Left kidney (tissue), 2 donors: Measurements from ENCODE around the gene RSPH9. TPM values are rescaled to one million over a fixed set of nuclear protein-coding genes. Genes with fewer than 3 reads are reported as not detected.
A peak's percentile ranks its signal among the peaks of the same experiment; 100 is the strongest.
"Not testable (repeated sequence)": the region's sequence is repeated elsewhere in the genome, so short reads cannot be mapped to it uniquely, and the experiment has no call there.

ENCODE experiments used
- DNase-seq: peaks from one replicate; pipeline ENCODE4 v3.0.0-alpha.2; 2013
- polyA plus RNA-seq: library from polyadenylated mRNA; unstranded; fragments of 120-200 nt; gene quantifications from one replicate; pipeline ENCODE4 v1.2.1, GENCODE V29; 2013; ENCODE audit not compliant: insufficient read length

Gene RSPH9
- polyA plus RNA-seq, 1 donor, result 1.4 TPM

DNA sequence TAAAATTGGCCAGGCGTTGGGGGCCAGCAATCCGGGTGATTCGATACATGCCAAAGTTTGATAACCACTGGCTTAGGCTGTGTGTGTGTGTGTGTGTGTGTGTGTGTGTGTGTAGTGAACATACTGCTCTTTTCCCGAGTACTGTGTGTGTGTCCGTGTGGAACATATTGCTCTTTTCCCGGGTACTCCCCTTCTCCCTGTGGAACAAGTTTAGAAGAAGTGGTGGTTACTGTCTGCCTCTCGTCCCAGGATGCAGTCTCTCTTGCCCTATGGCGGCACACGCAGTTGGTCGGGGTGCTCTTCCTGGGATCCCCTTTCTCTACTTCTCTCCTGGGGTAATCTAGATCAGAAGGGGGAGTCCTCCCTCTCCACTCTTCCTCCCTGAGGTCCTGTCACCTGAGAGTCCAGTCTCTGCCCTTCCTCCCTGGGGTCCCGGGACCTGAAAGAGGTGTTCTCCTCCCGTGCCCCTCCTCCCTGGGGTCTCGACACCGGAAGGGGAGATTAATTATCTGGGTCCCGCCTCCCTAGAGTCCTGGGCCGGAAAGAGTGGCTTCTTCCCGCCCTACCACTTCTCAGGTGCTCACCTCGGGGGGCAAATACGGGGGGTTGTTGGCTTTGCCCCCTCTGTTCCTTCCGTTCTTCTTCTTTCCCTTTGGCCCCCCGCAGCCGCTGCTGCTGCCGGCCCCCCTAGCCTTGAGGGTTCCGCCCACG lies 16.3 kb upstream of the RSPH9 start:
- peak; percentile 67 for DNase-seq

DNA sequence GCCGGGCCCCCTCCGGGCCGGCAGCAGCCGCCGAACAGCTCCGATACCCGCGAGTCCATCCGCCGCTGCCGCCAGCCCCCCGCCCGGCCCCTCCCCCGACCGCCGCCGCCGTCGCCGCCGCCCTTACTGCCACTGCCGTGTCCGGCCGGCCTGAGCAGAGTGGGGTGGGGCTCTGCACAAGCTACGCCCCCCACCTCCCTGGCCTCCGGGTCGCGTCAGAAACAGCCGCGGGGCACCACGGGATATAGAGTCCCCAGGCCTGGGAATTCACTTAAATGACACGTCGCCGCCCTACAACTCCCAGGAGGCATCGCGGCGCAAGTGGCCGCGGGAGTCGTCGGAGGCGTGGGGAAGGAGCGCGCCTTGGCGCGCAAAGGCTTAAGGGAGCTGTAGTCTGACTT lies 15.7 kb upstream of the RSPH9 start, which contains the start of gene GTPBP2:
TSS of gene GTPBP2 (minus strand) at position 161 of the 401 bp plus-strand sequence. CDS start at position 59, 102 bp downstream.
- DNase-seq, result peak; percentile 98

DNA sequence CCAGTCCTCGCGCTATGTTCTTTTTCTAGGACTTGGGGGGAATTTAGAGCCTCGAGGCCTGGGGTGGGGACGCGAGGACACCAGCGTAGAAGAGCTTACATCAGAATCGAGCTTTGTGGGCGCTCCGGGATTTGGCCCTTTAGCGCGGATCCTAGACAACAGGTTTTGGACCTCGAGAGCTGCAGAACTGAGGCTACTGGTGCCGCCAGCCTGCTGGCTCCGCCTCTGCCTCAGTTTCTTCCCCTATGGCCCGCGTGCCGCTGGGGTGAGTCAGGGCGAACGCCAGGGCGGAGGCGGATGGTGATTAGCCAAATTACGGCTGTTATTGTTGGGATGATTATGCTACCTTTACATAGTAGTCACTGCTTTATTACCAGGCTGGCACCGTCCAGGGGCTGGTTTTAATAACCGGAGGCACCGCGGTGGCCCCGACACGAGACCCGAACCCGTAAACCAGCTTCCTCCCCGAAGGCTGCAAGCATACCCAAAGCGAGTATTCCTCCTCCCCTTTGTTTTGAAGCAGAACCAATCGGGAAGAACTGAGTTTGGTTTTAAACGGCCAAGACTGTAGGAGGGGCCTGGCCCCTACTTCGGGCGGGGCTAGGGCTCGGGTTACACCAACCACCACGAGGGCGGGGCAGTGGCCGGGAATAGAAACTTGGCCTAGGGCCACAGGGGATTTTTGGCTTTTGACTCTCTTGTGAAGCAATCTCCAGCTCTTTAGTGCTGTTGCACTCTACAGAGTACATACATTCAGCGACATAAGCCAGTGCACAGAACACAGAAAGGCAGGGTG lies 15.1 kb upstream of the RSPH9 start:
- peak; percentile 97 for DNase-seq

DNA sequence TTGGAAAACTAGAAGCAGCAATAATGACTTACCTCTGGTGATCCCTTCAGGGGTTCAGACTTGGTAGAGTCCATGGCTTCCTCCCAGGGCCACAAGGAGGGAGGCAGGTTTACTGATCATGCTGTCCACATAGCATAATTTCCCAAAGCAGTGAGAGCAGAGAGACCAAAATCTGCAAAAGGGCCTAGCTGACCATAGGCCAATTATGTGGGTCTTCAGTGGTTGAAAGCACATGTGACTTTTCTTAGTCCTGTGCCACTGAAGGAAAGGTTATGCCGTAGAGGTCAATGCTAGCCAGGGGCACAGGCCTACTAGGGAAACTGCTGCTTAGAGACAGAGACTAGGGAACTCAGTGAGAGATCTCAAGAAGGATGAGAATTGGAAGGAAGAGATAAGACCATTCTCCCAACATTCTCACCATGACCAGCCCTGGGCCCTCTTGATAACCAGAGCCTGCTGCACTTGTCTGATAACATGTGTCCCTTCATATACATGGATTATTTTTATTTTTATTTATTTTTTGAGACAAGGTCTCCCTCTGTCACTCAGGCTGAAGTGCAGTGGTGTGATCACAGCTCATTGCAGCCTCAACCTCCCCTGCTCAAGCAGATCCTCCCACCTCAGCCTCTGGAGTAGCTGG lies 13.7 kb upstream of the RSPH9 start:
- no peak for DNase-seq

DNA sequence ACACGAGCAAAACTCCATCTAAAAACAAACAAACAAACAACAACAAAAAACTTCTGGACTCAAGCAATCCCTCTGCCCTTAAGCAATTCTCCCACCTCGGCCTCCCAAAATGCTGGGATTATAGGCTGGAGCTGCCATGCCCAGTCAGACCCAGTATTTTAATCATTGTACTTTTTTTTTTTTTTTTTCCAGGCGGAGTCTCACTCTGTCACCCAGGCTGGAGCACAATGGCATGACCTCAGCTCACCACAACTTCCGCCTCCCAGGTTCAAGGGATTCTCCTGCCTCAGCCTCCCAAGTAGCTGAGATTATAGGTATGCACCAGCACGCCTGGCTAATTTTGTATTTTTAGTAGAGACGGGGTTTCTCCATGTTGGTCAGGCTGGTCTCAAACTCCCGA lies 11.8 kb upstream of the RSPH9 start:
- DNase-seq, result not testable (repeated sequence)

DNA sequence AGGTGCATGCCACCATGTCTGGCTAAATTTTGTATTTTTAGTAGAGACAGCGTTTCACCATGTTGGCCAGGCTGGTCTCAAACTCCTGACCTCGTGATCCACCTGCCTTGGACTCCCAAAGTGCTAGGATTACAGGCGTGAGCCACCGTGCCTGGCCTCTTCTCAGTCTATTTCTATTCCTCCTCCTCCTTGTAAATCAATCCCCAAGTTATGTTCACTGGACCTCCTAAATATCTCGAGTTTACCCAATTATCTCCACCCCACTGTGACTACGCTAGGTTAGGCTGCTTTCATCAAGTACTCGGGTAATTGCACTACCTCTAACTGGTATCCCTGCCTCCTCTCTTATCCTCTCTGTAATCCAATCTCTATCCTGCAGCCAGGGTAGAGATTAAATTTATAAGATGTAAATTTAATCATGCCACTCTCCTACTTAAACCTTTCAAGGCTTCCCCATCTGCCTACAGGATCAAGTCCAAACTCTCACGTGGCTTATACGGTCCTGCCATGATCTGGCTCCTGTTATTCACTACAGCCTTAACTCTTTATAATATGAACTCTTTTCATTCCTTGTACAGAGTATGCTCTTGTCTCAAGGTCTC lies 10.0 kb upstream of the RSPH9 start:
- DNase-seq, result no peak

DNA sequence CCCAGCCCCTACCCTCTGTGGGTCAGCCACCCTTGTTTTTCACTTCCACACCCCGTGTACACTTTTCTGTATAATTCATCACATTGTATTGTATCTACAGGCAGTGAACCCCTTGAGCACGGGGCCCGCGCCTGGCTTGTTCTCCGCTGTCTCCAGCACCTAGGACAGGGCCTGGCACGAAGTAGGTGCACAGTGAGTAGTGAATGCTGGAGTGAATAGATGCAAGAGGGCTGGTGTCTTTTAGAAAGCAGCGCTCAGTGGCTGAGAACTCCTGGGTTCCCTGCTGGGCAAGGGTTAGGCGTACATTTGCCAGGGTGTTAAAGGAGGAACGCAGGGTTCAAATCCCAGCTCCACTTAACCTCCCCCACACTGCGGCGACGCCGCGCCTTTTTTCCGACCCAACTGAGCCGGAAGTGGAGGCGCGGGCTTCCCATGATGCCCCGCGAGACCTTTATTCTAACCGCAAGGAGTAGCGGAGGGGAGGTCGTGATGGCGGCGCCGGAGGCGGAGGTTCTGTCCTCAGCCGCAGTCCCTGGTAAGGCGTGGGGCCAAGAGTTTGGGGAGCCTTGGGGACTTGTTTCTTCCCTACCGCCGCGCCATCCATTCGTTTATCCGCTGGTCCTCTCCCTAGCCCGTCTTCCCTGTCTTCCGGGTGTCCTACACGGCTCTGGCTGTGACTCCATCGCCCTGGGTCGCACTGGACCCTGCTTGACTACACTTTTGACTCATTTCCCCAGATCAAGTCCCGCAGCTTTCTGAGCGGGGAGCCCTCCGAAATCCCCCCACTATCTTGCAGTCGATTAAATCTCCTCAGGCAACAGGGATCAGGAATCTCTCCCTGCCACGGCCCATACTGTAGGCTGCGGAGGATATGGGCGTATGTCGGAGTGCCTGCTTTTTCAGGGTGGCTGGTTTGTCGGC lies 9.2 kb upstream of the RSPH9 start, which contains the start of gene MAD2L1BP:
TSS of gene MAD2L1BP (plus strand) at position 454 of the 921 bp plus-strand sequence. CDS start at position 490, 36 bp downstream.
- DNase-seq, result peak; percentile 79

DNA sequence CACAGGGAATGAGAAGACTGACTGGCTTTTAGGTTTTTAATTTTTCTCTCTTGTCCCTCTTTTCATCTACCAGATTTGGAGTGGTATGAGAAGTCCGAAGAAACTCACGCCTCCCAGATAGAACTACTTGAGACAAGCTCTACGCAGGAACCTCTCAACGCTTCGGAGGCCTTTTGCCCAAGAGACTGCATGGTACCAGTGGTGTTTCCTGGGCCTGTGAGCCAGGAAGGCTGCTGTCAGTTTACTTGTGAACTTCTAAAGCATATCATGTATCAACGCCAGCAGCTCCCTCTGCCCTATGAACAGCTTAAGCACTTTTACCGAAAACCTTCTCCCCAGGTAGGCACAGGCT lies 8.6 kb upstream of the RSPH9 start:
- no peak for DNase-seq

DNA sequence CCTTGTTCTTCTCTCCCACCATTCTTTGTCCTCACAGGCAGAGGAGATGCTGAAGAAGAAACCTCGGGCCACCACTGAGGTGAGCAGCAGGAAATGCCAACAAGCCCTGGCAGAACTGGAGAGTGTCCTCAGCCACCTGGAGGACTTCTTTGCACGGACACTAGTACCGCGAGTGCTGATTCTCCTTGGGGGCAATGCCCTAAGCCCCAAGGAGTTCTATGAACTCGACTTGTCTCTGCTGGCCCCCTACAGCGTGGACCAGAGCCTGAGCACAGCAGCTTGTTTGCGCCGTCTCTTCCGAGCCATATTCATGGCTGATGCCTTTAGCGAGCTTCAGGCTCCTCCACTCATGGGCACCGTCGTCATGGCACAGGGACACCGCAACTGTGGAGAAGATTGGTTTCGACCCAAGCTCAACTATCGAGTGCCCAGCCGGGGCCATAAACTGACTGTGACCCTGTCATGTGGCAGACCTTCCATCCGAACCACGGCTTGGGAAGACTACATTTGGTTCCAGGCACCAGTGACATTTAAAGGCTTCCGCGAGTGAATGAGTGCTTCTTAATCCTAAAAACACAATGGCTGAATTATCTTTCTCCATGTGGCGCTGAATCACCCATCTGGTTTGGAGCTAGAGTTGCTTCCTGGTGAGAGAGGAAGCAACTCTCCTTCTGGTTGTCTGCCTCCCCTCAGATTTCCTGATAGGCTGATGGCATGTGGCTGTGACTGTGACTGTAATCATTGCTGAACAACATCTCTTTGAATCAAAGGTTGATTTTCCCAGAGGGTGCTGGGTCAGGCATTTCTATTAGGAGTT lies 4.6 kb upstream of the RSPH9 start:
- DNase-seq, result no peak

DNA sequence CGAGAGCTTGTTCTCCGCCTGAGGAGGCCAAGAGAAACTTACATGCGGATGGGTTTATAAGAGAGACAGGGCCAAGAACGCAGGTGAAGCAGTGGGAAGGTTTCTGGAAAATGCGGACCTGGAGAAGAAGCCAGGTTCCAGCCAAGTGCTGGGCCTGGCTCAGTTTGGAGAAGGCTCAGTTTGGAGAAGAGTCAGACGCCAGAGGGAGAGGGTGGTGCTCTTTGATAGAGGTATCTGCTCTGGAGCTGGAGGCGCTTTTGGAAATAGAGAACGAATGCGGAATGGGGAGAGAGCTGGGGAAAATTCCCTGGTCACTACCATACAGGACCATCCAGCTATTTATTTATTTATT lies 753 bp downstream of the RSPH9 start:
- no peak for DNase-seq

DNA sequence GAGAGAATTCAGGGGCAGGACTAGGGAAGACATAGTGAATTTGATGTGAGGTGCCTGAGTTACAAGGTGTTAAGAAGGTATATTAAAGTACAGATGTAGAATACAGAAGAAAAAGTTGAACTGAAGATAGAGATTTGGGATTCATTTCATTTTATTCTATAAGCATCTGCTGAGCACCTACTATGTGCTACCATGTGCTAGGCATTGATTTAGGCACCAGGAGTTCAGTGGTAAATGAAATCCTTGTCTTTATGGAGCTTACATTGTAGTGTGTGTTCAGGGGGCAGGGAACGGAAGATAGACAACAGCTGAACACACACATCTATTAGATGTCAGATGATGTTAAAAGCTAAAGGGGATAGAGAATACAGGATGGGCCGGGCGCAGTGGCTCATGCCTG lies 2.8 kb downstream of the RSPH9 start:
- DNase-seq, result no peak

DNA sequence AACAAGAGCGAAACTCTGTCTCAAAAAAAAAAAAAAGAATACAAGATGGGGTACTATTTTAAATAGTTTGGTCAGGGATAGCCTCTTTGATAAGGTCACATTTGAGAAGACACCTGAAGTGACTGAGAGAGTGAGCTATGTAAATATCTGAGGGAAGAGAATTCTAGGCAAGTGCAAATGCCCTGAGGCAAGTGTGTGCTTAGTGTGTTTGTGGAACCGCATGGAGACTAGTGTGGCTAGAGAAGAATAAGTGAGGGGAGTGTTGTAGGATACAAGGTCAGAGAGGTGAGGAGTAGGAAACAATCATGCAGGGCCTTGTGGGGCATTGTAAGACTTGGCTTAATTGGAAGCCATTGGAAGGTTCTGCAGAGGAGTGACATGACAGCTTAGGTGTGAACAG lies 3.4 kb downstream of the RSPH9 start:
- DNase-seq, result no peak

DNA sequence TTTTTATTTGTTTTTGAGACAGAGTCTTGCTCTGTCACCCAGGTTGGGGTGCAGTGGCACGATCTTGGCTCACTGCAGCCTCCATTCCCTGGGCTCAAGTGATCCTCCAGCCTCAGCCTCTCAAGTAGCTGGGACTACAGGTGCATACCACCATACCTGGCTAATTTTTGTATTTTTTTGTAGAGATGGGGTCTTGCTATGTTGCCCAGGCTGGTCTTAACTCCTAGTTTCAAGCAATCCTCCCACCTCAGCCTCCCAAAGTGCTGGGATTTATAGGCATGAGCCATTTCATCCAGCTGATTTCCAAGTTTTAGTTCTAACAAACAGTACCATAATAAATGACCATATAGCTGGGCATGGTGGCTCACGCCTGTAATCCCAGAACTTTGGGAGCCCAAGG lies 8.0 kb downstream of the RSPH9 start:
- not testable (repeated sequence) for DNase-seq

DNA sequence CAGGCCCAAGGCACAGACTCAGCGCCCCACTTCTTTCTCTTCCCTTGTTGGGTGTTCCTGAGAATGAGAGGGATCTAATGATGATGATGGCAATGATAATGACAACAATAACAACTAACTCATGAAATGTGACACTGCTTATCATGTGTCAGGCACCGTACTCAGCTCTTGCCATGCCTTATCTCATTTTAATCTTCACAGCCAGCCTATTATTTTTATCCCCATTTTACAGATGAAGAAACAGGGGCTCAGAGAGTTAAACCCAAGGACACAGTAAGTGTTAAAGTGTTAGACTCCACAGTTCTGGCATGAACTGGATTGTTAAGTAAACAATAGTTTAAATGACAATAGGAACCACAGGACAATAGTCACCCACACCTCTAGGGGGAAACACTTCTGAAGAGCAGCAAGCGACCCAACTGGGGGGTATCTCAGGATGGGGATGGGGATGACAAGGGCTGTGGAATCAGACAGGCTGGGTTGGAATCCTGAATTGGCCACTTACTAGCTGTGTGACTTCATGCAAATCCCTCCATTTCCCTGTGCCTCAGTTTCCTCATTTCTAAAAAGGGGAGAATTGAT lies 12.5 kb downstream of the RSPH9 start:
- DNase-seq, result no peak

DNA sequence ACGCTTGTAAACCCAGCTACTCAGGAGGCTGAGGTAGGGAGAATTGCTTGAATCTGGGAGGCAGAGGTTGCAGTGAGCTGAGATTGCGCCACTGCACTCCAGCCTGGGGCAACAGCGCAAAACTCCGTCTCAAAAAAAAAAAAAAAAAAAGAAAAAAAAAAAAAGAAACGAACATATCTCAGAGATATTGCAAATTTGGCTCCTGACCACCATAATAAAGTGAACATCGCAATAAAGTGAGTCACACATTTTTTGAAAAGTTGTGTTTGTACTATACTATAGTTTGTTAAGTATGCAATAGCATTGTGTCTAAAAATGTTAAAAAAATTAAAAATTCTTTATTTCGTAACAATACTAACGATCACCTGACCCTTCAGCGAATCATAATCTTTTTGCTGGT lies 13.3 kb downstream of the RSPH9 start:
- no peak for DNase-seq

DNA sequence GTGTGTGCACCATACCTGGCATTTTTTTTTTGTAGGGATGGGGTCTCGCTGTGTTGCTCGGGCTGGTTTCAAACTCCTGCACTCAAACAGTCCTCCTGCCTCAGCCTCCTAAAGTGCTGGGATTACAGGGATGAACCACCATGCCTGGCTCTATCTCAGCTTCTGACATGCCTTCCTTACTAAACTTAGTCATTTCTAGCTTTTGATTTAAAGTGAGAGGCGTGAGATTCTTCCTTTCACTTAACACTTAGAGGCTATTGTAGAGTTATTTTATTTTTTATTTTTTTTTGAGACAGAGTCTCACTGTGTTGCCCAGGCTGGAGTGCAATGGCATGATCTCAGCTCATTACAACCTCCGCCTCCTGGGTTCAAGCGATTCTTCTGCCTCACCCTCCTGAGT lies 18.1 kb downstream of the RSPH9 start:
- not testable (repeated sequence) for DNase-seq

DNA sequence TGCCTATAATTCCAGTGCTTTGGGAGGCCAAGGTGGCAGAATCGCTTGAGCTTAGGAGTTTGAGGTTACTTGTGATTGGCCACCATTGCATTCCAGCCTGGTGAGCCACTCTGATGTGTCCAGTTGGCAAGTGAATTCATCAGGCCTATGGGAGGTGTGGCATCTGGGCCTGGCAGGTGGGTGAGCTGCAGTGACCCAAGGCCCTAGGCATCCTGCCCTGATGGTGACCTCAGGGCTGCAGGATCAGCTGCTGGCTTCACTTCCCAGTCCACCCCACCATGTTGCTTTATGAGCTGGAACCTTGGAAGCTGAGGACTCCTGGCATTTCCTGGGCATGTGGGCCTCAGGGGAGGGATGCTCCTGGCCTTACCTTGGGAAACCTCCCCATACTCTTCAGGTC lies 20.5 kb downstream of the RSPH9 start:
- no peak for DNase-seq

DNA sequence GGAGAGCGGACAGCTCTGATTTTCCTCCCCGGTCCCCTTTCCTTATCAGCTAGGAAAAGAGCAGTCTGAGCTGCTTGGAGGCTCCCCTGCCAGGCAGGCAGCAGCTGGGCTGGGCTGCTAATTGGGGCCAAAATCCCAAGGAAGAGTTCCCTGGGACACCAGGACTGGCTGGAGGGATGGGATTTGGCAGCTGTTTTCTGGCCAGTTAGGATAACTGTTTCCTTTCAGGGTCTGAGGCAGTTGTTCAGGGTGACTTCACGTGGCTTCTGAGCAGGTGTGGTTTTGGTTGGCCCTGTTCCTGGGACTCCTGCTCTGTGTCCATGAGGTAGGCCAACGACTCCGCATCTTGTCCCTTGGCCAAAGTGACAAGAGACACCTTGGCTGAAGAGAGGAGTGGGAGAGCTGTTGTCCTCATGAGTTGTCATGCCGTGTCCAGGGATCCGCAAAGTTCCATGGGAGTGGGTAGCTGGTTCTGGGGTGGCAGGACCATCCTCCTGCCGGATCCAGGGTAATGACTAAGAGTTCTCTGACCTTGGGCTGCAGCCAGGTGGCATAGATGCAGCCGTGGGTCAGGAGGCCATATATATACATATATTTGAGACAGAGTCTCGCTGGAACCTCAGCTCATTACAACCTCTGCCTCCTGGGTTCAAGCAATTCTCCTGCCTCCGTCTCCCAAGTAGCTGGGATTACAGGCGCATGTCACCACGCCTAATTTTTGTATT lies 21.5 kb downstream of the RSPH9 start:
- DNase-seq, result no peak
